ENCODE data around the gene TMEM145.
A peak's percentile ranks its signal among the peaks of the same experiment; 100 is the strongest.

The TMEM145 gene

DNA sequence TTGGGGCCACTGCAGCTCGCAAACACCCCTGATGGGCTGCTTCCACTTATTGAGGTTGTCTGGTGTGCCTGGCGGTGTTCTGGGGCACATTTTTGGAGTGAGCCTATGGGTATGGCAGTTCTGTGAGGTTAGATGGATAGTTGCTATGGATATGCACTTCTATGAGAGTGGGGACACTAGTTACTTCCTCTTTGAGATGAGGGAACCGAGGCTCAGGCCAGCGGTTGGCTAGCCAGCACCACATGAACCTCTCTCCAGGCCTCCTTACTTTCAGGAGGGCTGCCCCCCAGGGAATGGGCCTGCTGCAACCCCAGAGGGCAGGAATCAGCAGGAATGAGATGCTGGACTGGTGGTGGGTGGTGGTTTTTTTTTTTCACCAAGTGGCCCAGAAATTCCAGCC is 24.7 kb upstream of the TMEM145 start:
- no peak for DNase-seq

GRCh38 chr19:42288881-42289555 is 24.1 kb upstream of the TMEM145 start:
- no peak for DNase-seq

- no peak for DNase-seq
Measured at GRCh38 chr19:42289556-42290041, 23.5 kb upstream of the TMEM145 start.

DNA sequence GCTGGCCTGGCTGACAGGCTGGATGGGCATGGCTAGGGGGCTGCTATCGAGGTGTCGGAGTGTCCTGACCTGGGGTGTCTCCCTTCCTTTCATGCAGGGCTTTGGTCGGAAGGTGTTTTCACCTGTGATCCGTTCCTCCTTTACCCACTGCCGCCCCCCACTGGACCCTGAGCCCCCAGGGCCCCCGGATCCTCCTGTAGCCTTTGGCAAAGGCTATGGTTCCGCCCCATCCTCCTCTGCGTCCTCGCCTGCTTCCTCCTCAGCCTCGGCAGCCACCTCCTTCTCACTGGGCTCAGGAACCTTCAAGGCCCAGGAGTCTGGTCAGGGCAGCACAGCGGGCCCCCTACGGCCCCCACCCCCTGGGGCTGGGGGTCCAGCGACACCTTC is 23.0 kb upstream of the TMEM145 start:
- DNase-seq, result no peak

DNA sequence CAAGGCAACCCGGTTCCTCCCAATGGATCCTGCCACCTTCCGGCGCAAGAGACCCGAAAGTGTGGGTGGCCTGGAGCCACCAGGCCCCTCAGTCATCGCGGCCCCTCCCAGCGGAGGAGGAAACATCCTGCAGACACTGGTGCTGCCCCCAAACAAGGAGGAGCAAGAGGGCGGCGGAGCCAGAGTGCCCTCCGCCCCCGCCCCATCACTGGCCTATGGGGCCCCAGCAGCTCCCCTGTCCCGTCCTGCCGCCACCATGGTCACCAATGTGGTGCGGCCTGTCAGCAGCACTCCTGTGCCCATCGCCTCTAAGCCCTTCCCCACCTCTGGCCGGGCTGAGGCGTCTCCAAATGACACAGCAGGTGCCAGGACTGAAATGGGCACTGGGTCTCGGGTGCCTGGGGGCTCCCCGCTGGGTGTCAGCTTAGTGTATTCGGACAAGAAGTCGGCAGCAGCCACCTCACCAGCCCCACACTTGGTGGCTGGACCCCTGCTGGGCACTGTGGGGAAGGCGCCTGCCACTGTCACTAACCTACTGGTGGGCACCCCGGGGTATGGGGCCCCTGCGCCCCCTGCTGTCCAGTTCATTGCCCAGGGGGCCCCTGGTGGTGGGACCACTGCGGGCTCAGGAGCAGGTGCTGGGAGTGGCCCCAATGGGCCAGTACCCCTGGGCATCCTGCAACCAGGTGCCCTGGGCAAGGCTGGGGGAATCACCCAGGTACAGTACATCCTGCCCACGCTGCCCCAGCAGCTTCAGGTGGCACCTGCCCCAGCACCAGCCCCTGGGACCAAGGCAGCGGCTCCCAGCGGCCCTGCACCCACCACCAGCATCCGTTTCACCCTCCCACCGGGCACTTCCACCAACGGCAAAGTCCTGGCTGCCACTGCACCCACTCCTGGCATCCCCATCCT is 22.3 kb upstream of the TMEM145 start:
- no peak for DNase-seq

GRCh38 chr19:42291435-42291810 is 21.7 kb upstream of the TMEM145 start:
- DNase-seq, result no peak

DNA sequence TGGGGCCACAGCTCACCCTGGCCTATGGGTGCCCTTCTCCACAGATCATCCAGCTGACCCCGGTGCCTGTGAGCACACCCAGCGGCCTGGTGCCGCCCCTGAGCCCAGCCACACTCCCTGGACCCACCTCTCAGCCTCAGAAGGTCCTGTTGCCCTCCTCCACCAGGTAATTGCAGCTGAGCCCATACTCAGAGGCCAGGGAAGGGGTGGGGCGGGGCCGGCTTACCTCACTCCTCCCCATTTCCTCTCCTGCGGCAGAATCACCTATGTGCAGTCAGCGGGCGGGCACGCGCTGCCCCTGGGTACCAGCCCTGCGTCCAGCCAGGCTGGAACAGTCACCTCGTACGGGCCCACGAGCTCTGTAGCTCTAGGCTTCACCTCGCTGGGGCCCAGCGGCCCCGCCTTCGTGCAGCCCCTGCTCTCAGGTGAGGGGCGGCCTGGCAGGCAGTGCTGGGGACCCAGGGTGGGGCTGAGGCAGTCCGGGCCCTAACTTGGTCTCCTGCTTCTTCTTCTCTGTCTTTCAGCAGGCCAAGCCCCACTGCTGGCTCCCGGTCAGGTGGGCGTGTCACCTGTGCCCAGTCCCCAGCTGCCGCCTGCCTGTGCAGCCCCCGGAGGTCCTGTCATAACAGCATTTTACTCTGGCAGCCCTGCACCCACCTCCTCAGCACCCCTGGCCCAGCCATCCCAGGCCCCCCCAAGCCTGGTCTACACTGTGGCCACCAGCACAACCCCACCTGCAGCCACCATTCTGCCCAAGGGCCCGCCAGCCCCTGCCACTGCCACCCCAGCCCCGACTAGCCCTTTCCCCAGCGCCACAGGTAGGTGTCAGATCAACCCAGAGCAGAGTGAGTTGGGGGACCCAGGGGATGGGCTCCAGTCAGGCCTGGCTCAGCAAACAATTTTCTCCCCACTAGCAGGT is 20.8 kb upstream of the TMEM145 start:
- DNase-seq, result no peak

GRCh38 chr19:42292963-42293362 is 20.1 kb upstream of the TMEM145 start:
- no peak for DNase-seq

DNA sequence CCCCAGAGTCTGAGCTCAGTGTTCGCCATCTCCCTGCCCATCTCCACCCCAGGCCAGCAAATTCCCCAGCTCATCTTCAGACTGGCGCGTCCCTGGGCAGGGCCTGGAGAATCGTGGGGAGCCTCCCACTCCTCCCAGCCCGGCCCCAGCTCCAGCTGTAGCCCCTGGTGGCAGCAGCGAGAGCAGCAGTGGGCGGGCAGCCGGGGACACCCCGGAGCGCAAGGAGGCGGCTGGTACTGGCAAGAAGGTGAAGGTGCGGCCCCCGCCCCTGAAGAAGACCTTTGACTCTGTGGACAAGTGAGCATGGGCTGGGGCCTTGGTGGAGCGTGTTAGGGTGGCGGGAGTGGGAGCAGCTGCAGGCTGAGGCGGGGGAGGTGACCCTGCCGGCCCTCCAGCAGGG is 19.6 kb upstream of the TMEM145 start:
- no peak for DNase-seq

GRCh38 chr19:42293948-42294347 is 19.2 kb upstream of the TMEM145 start:
- no peak for DNase-seq

- no peak for DNase-seq
Measured at GRCh38 chr19:42294471-42295137, 18.5 kb upstream of the TMEM145 start.

GRCh38 chr19:42295342-42295741 is 17.8 kb upstream of the TMEM145 start:
- no peak for DNase-seq

DNA sequence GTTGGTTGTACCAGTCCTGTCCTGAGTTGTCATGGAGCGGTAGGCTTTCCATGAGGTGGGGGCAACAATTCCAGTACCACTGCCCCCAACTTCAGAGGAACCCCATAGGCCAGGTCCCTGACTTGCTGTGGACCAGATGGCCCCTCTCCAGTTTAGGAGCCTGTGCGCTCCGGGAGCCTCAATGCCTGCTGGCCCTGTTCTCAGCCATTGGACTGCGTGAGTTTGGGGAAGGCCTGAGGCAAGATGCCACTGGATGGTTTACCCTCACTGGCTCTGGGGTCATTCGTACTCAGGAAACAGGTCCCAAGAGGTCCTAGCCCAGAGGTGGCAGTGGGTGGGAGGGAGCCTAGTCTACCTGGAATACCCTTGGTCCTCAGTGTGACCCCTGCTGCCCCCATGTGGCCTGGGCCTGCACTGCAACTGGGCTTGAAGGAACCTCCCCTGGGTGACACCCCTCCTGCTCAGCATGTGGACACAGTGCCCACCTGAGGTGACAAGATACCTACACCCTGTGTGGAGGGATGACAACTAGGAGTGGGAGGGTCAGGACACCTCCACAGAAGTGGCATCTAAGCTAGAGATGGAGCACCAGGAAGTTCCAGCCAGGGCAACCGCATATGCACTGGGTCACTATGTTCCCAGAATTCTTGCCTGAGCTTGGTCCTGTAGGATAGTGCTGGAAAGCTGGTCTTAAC is 17.1 kb upstream of the TMEM145 start:
- DNase-seq, result peak in 57 of 58 donors; percentile 10 to 89 (median 59)

GRCh38 chr19:42297039-42297438 is 16.1 kb upstream of the TMEM145 start:
- DNase-seq, result no peak

- DNase-seq, result peak in 4 of 58 donors; percentile 39 to 70 (median 58)
Measured at GRCh38 chr19:42301646-42302203, 11.4 kb upstream of the TMEM145 start, which contains the start of gene PRR19. PRR19 (plus strand) TSS chr19:42302132; CDS start chr19:42309585, 7,453 bp downstream.

DNA sequence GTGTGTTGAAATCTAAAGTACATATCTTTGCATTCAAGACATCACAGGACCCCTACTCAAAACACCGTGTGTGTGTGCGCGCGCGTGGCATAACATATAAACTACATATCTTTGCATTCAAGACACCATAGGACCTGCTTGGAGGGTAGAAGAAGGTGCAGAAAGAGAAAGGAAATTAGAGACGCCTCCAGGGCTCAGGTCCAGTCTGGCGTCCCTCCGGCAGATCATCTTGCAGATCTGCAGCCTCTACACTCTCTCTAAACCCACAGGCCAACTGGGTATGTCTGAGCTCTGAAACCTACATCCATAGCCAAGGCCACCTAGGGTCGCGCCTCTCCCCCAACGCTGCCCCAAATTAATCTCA is 10.0 kb upstream of the TMEM145 start:
- no peak for DNase-seq

DNA sequence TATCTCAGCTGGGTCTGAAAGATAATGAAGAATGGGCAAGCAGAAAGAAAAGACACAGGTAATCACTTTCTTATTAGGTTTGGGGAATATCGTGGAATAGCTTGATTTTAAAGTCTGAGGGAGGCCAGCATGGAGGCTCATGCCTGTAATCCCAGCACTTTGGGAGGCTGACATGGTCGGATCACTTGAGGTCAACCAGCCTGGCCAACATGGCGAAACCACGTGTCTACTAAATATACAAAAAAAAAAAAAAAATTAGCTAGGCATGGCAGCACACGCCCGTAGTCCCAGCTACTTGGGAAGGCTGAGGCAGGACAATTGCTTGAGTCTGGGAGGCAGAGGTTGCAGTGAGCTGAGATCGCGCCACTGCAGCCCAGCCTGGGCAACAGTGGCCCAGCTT is 9.2 kb upstream of the TMEM145 start:
- no peak for DNase-seq

GRCh38 chr19:42306646-42307045 is 6.5 kb upstream of the TMEM145 start:
- DNase-seq, result no peak

DNA sequence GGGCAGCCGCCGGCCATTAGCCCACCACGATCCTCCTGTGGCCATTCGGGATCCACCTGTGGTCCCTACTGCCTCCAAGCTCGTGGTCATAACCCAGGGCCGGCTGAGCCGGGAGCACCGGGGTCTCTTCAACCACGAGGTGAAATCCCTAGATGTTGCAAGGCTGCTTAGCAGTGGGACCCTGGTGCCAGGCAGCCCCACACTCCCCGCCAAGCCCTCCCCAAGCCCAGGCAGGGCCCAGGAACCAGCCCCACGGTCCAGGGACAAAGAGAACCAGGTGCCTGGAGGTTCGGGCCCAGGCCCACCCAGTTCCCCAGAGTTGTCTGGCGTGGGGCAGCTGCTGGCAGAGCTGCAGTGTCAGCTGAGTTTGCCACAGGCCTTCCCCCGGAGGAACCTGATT is 3.4 kb upstream of the TMEM145 start:
- no peak for DNase-seq

DNA sequence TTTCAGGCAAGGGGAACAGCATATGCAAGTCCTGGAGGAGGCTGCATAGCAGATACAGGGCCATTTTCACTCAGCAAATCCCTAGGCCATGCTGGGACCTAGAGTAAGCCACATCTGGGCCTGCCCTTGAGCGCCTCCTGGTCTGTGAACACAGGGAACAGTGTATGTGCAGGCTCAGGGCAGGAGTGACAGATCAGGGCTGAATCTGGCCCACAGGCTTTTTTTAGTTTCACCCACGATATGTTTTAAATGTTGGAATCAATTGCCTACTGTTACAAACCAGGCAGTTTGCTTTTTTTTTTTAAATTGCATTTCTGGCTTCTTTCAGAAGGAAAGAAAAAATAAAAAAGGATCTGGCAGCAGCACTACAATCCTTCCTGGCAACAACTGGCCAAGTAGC is 1.5 kb upstream of the TMEM145 start:
- peak in 1 of 58 donors; percentile 14 for DNase-seq
